Ishikawa (cell line): ENCODE results near the gene TMEM119.

Experiments
- CEBPB ChIP-seq: IDR thresholded peaks from 2 replicates; pipeline ENCODE4 v1.6.1; 2012
- TF ChIP-seq, protein P1 (sequence below): IDR thresholded peaks from 2 replicates; pipeline ENCODE4 v1.6.1; 2012
- TF ChIP-seq, protein P2 (sequence below): IDR thresholded peaks from 2 replicates; pipeline ENCODE4 v1.6.1; 2012

DNA sequence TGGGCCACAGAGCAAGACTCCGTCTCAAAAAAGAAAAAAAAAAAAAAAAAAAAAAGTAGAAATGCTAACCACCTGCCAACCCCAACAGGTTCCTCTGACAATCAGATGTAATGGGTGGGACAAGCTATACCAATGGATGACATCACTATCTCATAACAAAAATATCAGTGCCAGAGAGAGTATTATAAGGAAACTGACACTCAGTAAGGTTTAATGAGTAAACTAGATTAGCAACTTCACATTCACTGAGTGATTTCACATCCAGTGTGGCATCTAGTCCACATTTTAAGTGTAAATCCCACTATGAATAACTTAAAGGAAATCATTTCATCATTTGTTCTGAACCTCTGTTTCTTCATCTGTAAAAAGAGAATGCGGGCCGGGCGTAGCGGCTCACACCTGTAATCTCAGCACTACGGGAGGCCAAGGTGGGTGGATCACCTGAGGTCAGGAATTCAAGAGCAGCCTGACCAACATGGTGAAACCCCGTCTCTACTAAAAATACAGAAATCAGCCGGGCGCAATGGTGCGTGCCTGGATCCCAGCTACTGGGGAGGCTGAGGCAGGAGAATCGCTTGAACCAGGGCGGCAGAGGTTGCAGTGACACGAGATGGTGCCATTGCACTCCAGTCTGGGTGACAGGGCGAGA, 38.8 kb downstream of the TMEM119 start:
- TF ChIP-seq CEBPB, result no peak
- TF ChIP-seq, protein P1, sequence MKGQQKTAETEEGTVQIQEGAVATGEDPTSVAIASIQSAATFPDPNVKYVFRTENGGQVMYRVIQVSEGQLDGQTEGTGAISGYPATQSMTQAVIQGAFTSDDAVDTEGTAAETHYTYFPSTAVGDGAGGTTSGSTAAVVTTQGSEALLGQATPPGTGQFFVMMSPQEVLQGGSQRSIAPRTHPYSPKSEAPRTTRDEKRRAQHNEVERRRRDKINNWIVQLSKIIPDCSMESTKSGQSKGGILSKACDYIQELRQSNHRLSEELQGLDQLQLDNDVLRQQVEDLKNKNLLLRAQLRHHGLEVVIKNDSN, result no peak
- TF ChIP-seq, protein P2, sequence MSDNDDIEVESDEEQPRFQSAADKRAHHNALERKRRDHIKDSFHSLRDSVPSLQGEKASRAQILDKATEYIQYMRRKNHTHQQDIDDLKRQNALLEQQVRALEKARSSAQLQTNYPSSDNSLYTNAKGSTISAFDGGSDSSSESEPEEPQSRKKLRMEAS, result no peak
